Glomerular endothelial cell (primary cell): ENCODE measurements around the gene DLL4. TPM values are rescaled to one million over a fixed set of nuclear protein-coding genes. Genes with fewer than 3 reads are reported as not detected.

ENCODE experiments used
- DNase-seq: peaks from one replicate; pipeline ENCODE4 v3.0.0-alpha.2; 2011; ENCODE audit warnings: low read depth, low spot score; ENCODE audit errors: extremely low read depth
- total RNA-seq: library from RNA; depleted of rRNA; stranded (reverse); fragments of >200 nt; gene quantifications from 2 replicates; pipeline ENCODE4 v1.2.3, GENCODE V29; 2015

DLL4 gene
- total RNA-seq, 1 donor from 2014 or later, result 213 TPM

GRCh38 chr15:40925863-40926658 lies 3.1 kb upstream of the DLL4 start:
- DNase-seq, result no peak

- no peak for DNase-seq
Measured at GRCh38 chr15:40926659-40927494, 2.3 kb upstream of the DLL4 start.

GRCh38 chr15:40927495-40927872 lies 1.7 kb upstream of the DLL4 start:
- DNase-seq, result no peak

GRCh38 chr15:40927873-40928806 lies 1.0 kb upstream of the DLL4 start:
- no peak for DNase-seq

- no peak for DNase-seq
Measured at GRCh38 chr15:40929660-40930429, 705 bp downstream of the DLL4 start.

- no peak for DNase-seq
Measured at GRCh38 chr15:40930430-40931299, 1.5 kb downstream of the DLL4 start.

GRCh38 chr15:40931300-40932142 lies 2.4 kb downstream of the DLL4 start:
- DNase-seq, result no peak

GRCh38 chr15:40932156-40932555 lies 3.0 kb downstream of the DLL4 start:
- DNase-seq, result no peak

- no peak for DNase-seq
Measured at GRCh38 chr15:40932649-40933516, 3.7 kb downstream of the DLL4 start.

- DNase-seq, result no peak
Measured at GRCh38 chr15:40933517-40933902, 4.4 kb downstream of the DLL4 start.

- no peak for DNase-seq
Measured at GRCh38 chr15:40934457-40934856, 5.3 kb downstream of the DLL4 start.

GRCh38 chr15:40936234-40936708 lies 7.1 kb downstream of the DLL4 start:
- no peak for DNase-seq

GRCh38 chr15:40936709-40937666 lies 7.8 kb downstream of the DLL4 start:
- no peak for DNase-seq

- no peak for DNase-seq
Measured at GRCh38 chr15:40937762-40938535, 8.8 kb downstream of the DLL4 start.

- DNase-seq, result no peak
Measured at GRCh38 chr15:40938536-40938870, 9.4 kb downstream of the DLL4 start.
